Tibial artery (tissue), 4 donors: ENCODE measurements around the gene LMOD3.

Source experiments
- DNase-seq, 2 donors: peaks; one replicate each; pipeline ENCODE4 v3.0.0-alpha.2; 2019
- H3K27ac ChIP-seq, 2 donors: fragments of 200-600 bp; sonication (generic) in 1 of 2; 1 replicate in 1 of 2; 2 replicates in 1 of 2; pipeline ENCODE4 v1.5.1; 2018 to 2019; ENCODE audit warnings: mild to moderate bottlenecking in 1 of 2
- H3K27me3 ChIP-seq, 2 donors: fragments of 200-600 bp; sonication (generic) in 1 of 2; one replicate each; pipeline versions ENCODE4 v1.5.1 to v1.6.0; 2016 to 2019
- H3K36me3 ChIP-seq, 3 donors: fragments of 200-600 bp; sonication (generic) in 2 of 3; one replicate each; pipeline ENCODE4 v1.5.1; 2016 to 2019; ENCODE audit warnings: mild to moderate bottlenecking in 2 of 3
- H3K4me1 ChIP-seq, 4 donors: fragments of 200-600 bp; sonication (generic) in 2 of 4; 1 replicate in 3 of 4; 2 replicates in 1 of 4; pipeline ENCODE4 v1.5.1; 2016 to 2019
- H3K4me3 ChIP-seq, 2 donors: fragments of 200-600 bp; sonication (generic) in 1 of 2; 1 replicate in 1 of 2; 2 replicates in 1 of 2; pipeline ENCODE4 v1.5.1; 2018 to 2019; ENCODE audit warnings: mild to moderate bottlenecking in 2 of 2
- H3K9me3 ChIP-seq, 3 donors: fragments of 200-600 bp; sonication (generic) in 1 of 3; one replicate each; pipeline ENCODE4 v1.5.1; 2016 to 2019
- intact Hi-C: fragments of 100-400 bp; cut with DNase I; formaldehyde crosslinking; loops from one replicate; pipeline ENCODE4 v1.15.0; 2023; ENCODE audit warnings: low total_unique reads
- TF ChIP-seq, protein P1 (sequence below), 2 experiments: fragments of 200-600 bp in 1 of 2; fragments of 450-650 bp in 1 of 2; IDR thresholded peaks; one replicate each; pipeline ENCODE4 v1.5.1; 2017 to 2019; ENCODE audit warnings: antibody characterized with exemption in 2 of 2, mild to moderate bottlenecking in 1 of 2, moderate library complexity in 1 of 2

Gene LMOD3

DNA sequence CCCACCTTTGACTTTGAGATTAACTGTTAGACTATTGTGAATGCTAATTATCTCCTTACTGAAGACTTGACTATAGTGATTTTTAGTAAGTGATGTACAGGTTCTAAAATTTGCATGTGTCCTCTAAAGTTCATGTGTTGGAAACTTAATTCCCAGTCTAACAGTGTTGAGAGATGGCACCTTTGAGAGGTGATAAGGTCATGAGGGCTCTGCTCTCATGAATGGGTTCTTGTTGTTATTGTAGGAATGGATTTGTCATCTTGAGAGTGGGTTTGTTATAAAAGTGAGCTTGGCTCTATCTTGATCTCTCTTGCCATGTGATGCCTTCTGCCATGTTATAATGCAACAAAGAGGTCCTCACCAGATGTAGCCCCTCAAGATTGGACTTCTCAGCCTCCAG is 18.9 kb upstream of the LMOD3 start:
- Histone ChIP-seq H3K9me3 (no peaks in the 10 kb centered on the region), H3K4me3 (no peak overlapping the region), H3K27ac (no peak overlapping the region), H3K36me3 (no peaks in the 10 kb centered on the region), H3K4me1 (no peaks in the 10 kb centered on the region), H3K27me3 (peaks cover 0 to 4% of the 10 kb centered on the region in 2 donors)
- intact Hi-C loops = no loop called here
- DNase-seq = no peak
- TF ChIP-seq, protein P1, sequence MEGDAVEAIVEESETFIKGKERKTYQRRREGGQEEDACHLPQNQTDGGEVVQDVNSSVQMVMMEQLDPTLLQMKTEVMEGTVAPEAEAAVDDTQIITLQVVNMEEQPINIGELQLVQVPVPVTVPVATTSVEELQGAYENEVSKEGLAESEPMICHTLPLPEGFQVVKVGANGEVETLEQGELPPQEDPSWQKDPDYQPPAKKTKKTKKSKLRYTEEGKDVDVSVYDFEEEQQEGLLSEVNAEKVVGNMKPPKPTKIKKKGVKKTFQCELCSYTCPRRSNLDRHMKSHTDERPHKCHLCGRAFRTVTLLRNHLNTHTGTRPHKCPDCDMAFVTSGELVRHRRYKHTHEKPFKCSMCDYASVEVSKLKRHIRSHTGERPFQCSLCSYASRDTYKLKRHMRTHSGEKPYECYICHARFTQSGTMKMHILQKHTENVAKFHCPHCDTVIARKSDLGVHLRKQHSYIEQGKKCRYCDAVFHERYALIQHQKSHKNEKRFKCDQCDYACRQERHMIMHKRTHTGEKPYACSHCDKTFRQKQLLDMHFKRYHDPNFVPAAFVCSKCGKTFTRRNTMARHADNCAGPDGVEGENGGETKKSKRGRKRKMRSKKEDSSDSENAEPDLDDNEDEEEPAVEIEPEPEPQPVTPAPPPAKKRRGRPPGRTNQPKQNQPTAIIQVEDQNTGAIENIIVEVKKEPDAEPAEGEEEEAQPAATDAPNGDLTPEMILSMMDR (IDR thresholded peaks at IDR 0.05) = no peak

- DNase-seq = no peak
- Histone ChIP-seq H3K27me3 (peaks cover 0 to 4% of the 10 kb centered on the region in 2 donors), H3K27ac (no peak overlapping the region), H3K4me3 (no peak overlapping the region), H3K4me1 (no peaks in the 10 kb centered on the region), H3K9me3 (no peaks in the 10 kb centered on the region), H3K36me3 (no peaks in the 10 kb centered on the region)
- TF ChIP-seq, protein P1 (IDR thresholded peaks at IDR 0.05) = no peak
- intact Hi-C loops = no loop called here
Observed at GRCh38 chr3:69137412-69137811, 15.0 kb upstream of the LMOD3 start.

DNA sequence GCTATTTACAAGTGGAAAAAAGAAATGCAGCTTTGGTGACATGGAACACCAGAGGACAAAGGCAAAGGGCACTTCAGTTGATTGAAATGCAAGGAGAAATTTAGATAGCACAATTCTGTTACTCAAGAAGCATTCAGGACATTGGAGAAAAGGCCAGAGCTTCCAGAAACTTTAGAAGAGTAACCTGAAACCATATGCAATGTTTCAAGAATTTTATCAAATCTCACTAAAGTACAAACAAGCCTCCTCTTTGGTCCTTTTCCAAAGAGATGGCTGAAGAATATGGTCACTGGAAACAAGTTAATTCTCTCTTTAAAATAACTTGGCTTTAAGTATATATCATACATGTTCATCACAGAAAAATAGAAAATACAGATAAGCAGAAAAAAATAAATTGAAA is 14.6 kb upstream of the LMOD3 start:
- no peaks in the 10 kb centered on the region for H3K36me3 ChIP-seq
- no peak overlapping the region for H3K27ac ChIP-seq
- no peak for DNase-seq
- no peaks in the 10 kb centered on the region for H3K9me3 ChIP-seq
- peaks cover 0 to 4% of the 10 kb centered on the region in 2 donors for H3K27me3 ChIP-seq
- no peaks in the 10 kb centered on the region for H3K4me1 ChIP-seq
- TF ChIP-seq, protein P1 (IDR thresholded peaks at IDR 0.05) = no peak
- intact Hi-C loops = no loop called here
- no peak overlapping the region for H3K4me3 ChIP-seq

GRCh38 chr3:69130689-69131088 is 8.3 kb upstream of the LMOD3 start:
- Histone ChIP-seq H3K4me1 (no peaks in the 10 kb centered on the region), H3K27ac (no peak overlapping the region), H3K4me3 (no peak overlapping the region), H3K27me3 (peaks cover 0 to 4% of the 10 kb centered on the region in 2 donors), H3K9me3 (no peaks in the 10 kb centered on the region), H3K36me3 (no peaks in the 10 kb centered on the region)
- intact Hi-C loops = no loop called here
- TF ChIP-seq, protein P1 (IDR thresholded peaks at IDR 0.05) = no peak
- DNase-seq = no peak

DNA sequence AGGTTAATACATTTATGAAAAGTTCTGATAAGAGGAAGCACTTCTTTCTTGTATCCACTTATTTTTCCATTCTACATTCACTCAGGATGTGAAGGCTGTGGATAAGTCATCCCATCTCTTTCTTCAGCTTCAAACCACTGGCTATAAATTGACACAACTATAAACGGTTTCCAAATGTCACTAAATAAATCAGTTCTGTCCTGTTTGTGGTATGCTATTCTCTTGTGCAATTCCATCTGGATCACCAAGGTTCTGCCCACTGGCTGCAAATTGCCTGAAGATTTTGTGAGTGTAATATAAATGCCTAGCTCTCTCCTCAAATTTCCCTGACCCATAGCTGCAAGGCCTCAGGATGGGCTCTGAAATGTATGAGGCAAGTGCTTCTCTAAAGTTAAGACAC is 7.1 kb upstream of the LMOD3 start:
- no peak overlapping the region for H3K27ac ChIP-seq
- TF ChIP-seq, protein P1 (IDR thresholded peaks at IDR 0.05) = no peak
- no peaks in the 10 kb centered on the region for H3K36me3 ChIP-seq
- H3K4me1 ChIP-seq = no peaks in the 10 kb centered on the region
- peaks cover 0 to 4% of the 10 kb centered on the region in 2 donors for H3K27me3 ChIP-seq
- no peak for DNase-seq
- intact Hi-C loops = no loop called here
- no peak overlapping the region for H3K4me3 ChIP-seq
- no peaks in the 10 kb centered on the region for H3K9me3 ChIP-seq

DNA sequence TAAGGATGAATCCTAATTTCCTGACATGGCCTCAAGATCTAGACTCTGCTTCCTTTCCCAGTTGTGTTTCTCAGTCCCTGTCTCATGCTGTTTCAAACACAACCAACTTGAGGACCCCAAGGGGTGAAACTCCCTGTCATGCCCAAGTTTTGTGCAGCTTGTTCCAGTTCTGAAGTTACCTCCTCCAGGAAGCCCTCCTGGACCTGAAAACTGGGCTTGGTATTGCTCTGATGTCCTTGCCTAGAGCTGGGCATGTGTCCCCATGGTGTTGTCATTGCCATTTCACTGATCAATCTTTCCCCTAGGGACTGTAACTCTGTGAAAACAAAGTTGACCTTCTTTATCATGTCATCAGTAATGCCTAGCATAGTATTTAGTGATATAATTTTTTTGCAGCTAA is 6.1 kb upstream of the LMOD3 start:
- Histone ChIP-seq H3K27ac (no peak overlapping the region), H3K4me1 (no peaks in the 10 kb centered on the region), H3K27me3 (peaks cover 0 to 4% of the 10 kb centered on the region in 2 donors), H3K9me3 (no peaks in the 10 kb centered on the region), H3K36me3 (no peaks in the 10 kb centered on the region), H3K4me3 (no peak overlapping the region)
- intact Hi-C loops = no loop called here
- no peak for DNase-seq
- TF ChIP-seq, protein P1 (IDR thresholded peaks at IDR 0.05) = no peak
